ENCODE data around the gene PTK7.

- no peak for TF ChIP-seq POLR2A (IDR thresholded peaks at IDR 0.05; ENCODE audit: borderline replicate concordance, extremely low read depth, insufficient read depth, insufficient read length)
- TF ChIP-seq EZH2 (IDR thresholded peaks at IDR 0.05), result no peak
- TF ChIP-seq CTCF (IDR thresholded peaks at IDR 0.05 in 2 of 3, conservative IDR thresholded peaks at IDR 0.05 in 1 of 3; ENCODE audit: borderline replicate concordance in 1 of 3, insufficient read depth in 1 of 3, low read depth in 2 of 3, low read length in 2 of 3), result no peak
- no peak for TF ChIP-seq SRF (IDR thresholded peaks at IDR 0.05; ENCODE audit: low read depth)
- no peak for TF ChIP-seq POLR2AphosphoS5 (IDR thresholded peaks at IDR 0.05; ENCODE audit: low read depth, low read length)
- no peak for TF ChIP-seq CEBPB (IDR thresholded peaks at IDR 0.05; ENCODE audit: low read depth)
- TF ChIP-seq JUND (IDR thresholded peaks at IDR 0.05), result peak; percentile 36; the same call in 1 of the 2 replicates
- no peak for TF ChIP-seq ZNF274 (IDR thresholded peaks at IDR 0.05; ENCODE audit: low read depth, low read length)
- no peak for TF ChIP-seq FOSL1 (IDR thresholded peaks at IDR 0.05; ENCODE audit: low read depth)
- TF ChIP-seq SP1 (IDR thresholded peaks at IDR 0.05; ENCODE audit: low read depth), result no peak; the same call in 1 of the 2 replicates
- no peak for TF ChIP-seq ATF3 (IDR thresholded peaks at IDR 0.05)
Observed at GRCh38 chr6:43077333-43077809, 1.3 kb downstream of the PTK7 start.
